ENCODE measurements around the gene SFR1.

SFR1 gene

DNA sequence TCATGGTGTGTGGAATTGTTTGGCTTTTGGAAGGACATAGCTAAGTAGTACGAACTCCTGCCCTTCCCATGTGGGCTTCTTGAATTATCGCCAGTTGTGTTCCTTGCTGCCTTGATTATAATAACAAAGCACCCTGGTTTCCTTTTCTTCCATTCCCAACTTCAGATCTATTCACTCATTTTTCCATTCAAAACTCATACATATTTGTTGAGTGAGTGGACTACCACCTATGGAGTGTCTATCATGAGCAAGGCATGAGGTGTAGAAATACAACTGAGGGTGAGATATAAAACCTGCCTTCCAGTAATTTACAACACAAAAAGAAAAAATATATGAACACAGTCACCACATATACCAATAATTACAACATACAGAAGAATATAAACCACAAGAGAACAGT lies 31.4 kb upstream of the SFR1 start:
- TF ChIP-seq, protein P1, sequence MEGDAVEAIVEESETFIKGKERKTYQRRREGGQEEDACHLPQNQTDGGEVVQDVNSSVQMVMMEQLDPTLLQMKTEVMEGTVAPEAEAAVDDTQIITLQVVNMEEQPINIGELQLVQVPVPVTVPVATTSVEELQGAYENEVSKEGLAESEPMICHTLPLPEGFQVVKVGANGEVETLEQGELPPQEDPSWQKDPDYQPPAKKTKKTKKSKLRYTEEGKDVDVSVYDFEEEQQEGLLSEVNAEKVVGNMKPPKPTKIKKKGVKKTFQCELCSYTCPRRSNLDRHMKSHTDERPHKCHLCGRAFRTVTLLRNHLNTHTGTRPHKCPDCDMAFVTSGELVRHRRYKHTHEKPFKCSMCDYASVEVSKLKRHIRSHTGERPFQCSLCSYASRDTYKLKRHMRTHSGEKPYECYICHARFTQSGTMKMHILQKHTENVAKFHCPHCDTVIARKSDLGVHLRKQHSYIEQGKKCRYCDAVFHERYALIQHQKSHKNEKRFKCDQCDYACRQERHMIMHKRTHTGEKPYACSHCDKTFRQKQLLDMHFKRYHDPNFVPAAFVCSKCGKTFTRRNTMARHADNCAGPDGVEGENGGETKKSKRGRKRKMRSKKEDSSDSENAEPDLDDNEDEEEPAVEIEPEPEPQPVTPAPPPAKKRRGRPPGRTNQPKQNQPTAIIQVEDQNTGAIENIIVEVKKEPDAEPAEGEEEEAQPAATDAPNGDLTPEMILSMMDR (IDR thresholded peaks at IDR 0.05; ENCODE audit: low read depth, low read length): no peak
- no peaks in the 10 kb centered on the region for H3K36me3 ChIP-seq
- H3K4me1 ChIP-seq: no peaks in the 10 kb centered on the region
- DNase-seq: no peak
- no peak overlapping the region for H3K4me3 ChIP-seq (ENCODE audit: low read depth, low read length)
- H3K27me3 ChIP-seq: no peaks in the 10 kb centered on the region; the same call in 1 of the 2 replicates
- H3K9me3 ChIP-seq: no peaks in the 10 kb centered on the region

DNA sequence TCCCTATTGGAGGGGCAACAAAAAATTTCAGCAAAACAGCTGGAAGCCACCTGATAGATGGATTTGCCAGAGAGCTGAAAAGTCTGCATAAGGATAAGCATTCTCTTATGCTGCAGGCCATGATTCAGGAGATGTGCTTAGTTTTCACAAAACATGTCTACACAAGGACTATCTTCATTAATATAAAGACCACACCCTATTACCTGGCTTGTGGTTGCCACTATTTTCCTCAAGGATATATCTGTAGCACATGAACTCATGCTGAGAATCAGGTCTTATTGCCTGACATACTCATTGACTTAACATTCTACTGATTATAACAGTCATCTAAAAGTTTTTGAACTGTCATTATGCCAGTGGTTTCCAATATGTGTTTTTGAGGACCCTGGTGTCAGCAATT lies 29.2 kb upstream of the SFR1 start:
- TF ChIP-seq, protein P1 (IDR thresholded peaks at IDR 0.05; ENCODE audit: low read depth, low read length): no peak
- no peak for DNase-seq
- no peaks in the 10 kb centered on the region; the same call in 1 of the 2 replicates for H3K27me3 ChIP-seq
- H3K36me3 ChIP-seq: no peaks in the 10 kb centered on the region
- no peaks in the 10 kb centered on the region for H3K4me1 ChIP-seq
- no peak overlapping the region for H3K4me3 ChIP-seq (ENCODE audit: low read depth, low read length)
- H3K9me3 ChIP-seq: no peaks in the 10 kb centered on the region; the same call in 1 of the 2 replicates

DNA sequence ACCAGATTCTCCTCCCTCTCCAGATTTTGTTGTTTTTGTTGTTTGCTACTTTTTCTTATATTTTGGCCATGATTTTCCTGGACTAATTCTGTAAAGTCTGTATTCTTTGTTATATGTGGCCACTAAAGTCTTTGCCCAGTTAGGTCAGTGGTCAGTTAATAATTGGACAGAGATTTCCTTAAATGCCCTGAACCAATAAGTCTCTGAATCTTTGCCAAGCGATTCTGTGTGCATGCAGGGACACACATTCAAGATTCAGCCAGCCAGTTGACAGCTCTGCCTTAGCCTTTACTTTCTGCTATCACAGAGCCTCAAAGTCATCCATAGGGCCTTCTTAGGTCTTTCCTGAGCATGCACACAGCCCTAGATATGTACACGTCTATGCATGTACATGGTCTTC lies 25.3 kb upstream of the SFR1 start:
- TF ChIP-seq, protein P1 (IDR thresholded peaks at IDR 0.05; ENCODE audit: low read depth, low read length): no peak
- no peaks in the 10 kb centered on the region for H3K36me3 ChIP-seq
- no peak for DNase-seq
- no peak overlapping the region for H3K4me3 ChIP-seq (ENCODE audit: low read depth, low read length)
- H3K27me3 ChIP-seq: no peaks in the 10 kb centered on the region
- no peaks in the 10 kb centered on the region for H3K4me1 ChIP-seq
- H3K9me3 ChIP-seq: no peaks in the 10 kb centered on the region; the same call in 1 of the 2 replicates

DNA sequence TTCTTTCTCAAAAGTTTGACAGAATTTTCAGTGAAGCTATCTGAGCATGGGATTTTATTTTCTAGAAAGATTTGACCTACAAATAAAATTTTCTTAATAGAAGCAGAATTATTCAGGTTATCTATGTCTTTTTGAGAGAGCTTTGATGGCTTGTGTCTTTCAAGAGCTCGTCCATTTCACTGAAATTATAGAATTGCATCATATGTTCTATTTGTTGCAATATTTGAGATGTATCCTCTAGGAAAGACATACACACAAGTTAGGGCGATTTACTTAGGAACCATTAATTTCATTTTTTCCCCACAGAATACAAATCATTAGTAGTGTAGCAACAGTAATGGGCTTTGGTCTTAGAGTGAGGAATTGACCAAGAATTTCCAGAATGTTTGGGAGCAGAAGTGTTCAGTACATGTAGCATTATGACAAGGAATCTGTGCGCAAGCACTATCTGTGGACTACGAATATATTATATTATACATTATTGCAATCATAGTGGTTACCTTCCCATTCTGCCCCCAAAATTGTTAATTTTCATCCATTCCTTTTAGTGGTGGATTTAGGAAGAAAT lies 23.5 kb upstream of the SFR1 start:
- Histone ChIP-seq H3K4me1 (no peaks in the 10 kb centered on the region), H3K9me3 (no peaks in the 10 kb centered on the region; the same call in 1 of the 2 replicates), H3K4me3 (ENCODE audit: low read depth, low read length) (no peak overlapping the region), H3K27me3 (no peaks in the 10 kb centered on the region), H3K36me3 (no peaks in the 10 kb centered on the region)
- DNase-seq: no peak
- TF ChIP-seq, protein P1 (IDR thresholded peaks at IDR 0.05; ENCODE audit: low read depth, low read length): no peak

DNA sequence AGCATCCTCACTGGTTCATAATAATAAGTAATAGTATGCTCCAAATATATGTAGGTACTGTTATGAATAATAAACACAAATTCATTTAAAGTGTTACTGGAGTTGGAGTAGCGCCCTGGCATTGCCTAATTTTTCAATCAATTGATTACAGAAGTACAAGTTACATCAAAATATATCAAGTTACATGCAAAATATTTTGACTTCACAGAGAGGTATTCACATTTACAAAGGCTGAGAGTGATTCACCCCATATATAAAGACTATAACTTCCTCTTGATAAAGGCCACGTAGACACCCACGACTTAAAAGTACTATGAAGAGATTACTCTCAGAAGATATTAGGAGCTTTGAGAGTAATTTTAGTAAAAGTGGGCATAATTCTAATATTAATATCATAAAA lies 22.7 kb upstream of the SFR1 start:
- no peak overlapping the region for H3K4me3 ChIP-seq (ENCODE audit: low read depth, low read length)
- no peaks in the 10 kb centered on the region; the same call in 1 of the 2 replicates for H3K9me3 ChIP-seq
- DNase-seq: no peak
- H3K4me1 ChIP-seq: no peaks in the 10 kb centered on the region
- no peaks in the 10 kb centered on the region for H3K27me3 ChIP-seq
- no peaks in the 10 kb centered on the region for H3K36me3 ChIP-seq
- TF ChIP-seq, protein P1 (IDR thresholded peaks at IDR 0.05; ENCODE audit: low read depth, low read length): no peak

DNA sequence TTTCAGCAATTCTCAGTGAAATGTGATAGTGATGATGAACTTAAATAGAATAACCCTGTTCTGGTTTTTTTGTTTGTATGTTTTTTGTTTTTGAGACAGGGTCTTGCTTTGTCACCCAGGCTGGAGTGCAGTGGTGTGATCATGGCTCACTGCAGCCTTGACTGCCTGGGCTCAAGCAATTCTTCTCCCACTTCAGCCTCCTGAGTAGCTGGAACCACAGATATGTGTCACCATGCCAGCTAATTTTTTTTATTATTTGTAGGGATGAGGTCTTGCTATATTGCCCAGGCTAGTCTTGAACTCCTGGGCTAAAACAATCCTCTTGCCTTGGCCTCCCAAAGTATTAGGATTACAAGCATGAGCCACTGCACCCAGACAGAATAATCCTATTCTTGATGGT lies 22.0 kb upstream of the SFR1 start:
- DNase-seq: no peak
- TF ChIP-seq, protein P1 (IDR thresholded peaks at IDR 0.05; ENCODE audit: low read depth, low read length): no peak
- no peak overlapping the region for H3K4me3 ChIP-seq (ENCODE audit: low read depth, low read length)
- H3K4me1 ChIP-seq: no peaks in the 10 kb centered on the region
- H3K27me3 ChIP-seq: no peaks in the 10 kb centered on the region
- no peaks in the 10 kb centered on the region for H3K36me3 ChIP-seq
- H3K9me3 ChIP-seq: no peaks in the 10 kb centered on the region; the same call in 1 of the 2 replicates

Data from BE2C (cell line).